Stimulated activated naive CD4-positive, alpha-beta T cell treated with Interleukin-2 at 50 U/mL for 16 hours (primary cell): ENCODE data around the gene DOCK7.

Experiments
- DNase-seq: peaks from one replicate; lab custom pipeline; 2025; lab: John Stamatoyannopoulos, UW

DOCK7 gene

GRCh38 chr1:62444701-62445100, 243.5 kb downstream of the DOCK7 start:
- no peak for DNase-seq

GRCh38 chr1:62439652-62440371, 248.4 kb downstream of the DOCK7 start:
- no peak for DNase-seq

GRCh38 chr1:62438163-62438562, 250.0 kb downstream of the DOCK7 start:
- DNase-seq, result no peak

- DNase-seq, result peak; percentile 45
Measured at GRCh38 chr1:62437273-62437940, 250.8 kb downstream of the DOCK7 start.

GRCh38 chr1:62436466-62437272, 251.5 kb downstream of the DOCK7 start, which contains the start of gene USP1:
TSS of gene USP1 (plus strand) at chr1:62437049. CDS start at chr1:62439868, 2,819 bp downstream.
- peak; percentile 100 for DNase-seq

- peak; percentile 100 for DNase-seq
Measured at GRCh38 chr1:62436039-62436465, 252.1 kb downstream of the DOCK7 start.

- no peak for DNase-seq
Measured at GRCh38 chr1:62435231-62436038, 252.8 kb downstream of the DOCK7 start.

GRCh38 chr1:62434618-62435001, 253.6 kb downstream of the DOCK7 start:
- no peak for DNase-seq

GRCh38 chr1:62433861-62434617, 254.1 kb downstream of the DOCK7 start:
- DNase-seq, result no peak

- no peak for DNase-seq
Measured at GRCh38 chr1:62429581-62429980, 258.6 kb downstream of the DOCK7 start.

GRCh38 chr1:62428351-62428750, 259.8 kb downstream of the DOCK7 start:
- no peak for DNase-seq

- DNase-seq, result no peak
Measured at GRCh38 chr1:62426794-62427193, 261.4 kb downstream of the DOCK7 start.

GRCh38 chr1:62426237-62426636, 261.9 kb downstream of the DOCK7 start:
- DNase-seq, result no peak

GRCh38 chr1:62425041-62425440, 263.1 kb downstream of the DOCK7 start:
- DNase-seq, result no peak

- no peak for DNase-seq
Measured at GRCh38 chr1:62424411-62424810, 263.8 kb downstream of the DOCK7 start.

GRCh38 chr1:62423580-62424242, 264.5 kb downstream of the DOCK7 start:
- no peak for DNase-seq

GRCh38 chr1:62420214-62420613, 268.0 kb downstream of the DOCK7 start:
- no peak for DNase-seq

- no peak for DNase-seq
Measured at GRCh38 chr1:62417351-62417999, 270.7 kb downstream of the DOCK7 start.

- DNase-seq, result no peak
Measured at GRCh38 chr1:62415687-62416086, 272.5 kb downstream of the DOCK7 start.

GRCh38 chr1:62407398-62408009, 280.7 kb downstream of the DOCK7 start:
- DNase-seq, result no peak
